DMS 273 (cell line): ENCODE measurements around the gene SYT1.

ENCODE experiments used
- DNase-seq: peaks from one replicate; lab custom pipeline; 2025; ENCODE audit not compliant: unreplicated experiment; lab: John Stamatoyannopoulos, UW

SYT1 gene

GRCh38 chr12:79380402-79380801 is 515.8 kb downstream of the SYT1 start:
- no peak for DNase-seq

DNA sequence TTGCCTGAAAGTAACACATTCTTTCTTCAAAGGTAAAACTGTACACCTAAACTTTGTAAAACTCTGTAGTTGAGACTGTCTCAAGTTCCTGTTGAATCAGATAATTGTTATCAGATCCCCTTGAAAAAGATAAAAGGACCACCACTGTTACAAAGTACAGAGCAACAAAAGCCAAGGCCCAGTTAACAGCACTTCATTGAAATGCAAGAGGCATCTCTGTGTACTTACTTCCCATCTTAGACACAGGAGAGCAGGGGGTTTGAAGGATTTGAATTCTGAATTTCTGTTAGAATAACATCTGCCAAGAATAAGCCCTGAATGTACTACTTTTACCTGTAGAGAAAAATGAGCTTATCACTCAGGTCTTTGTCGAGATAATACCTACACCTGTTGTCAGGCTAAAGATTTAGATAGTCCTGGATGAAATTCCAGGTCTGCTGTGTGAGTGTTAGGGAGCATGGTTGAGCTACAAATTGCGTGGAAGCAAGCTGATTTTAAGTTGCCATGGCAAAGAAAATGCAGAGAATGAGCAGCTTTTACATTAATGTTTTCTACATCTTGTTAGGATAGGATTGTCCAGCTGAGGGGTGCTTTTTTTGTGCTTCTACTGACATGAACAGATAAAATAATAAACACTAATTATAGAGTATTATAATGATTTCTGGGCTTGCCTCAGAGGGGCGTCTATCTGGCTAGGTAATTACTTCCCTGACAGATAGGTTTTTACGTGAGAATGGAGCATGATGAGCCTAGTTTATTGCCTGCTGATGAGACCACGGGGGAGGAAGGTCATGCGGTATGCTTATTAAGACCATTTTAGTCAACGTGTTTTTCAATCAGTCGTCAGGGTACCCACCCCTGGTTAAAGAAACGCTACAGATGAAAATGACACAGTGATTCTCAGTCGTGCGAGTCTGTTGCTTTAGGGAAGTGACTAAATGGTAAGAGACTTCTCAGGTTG is 517.0 kb downstream of the SYT1 start:
- DNase-seq, result no peak

GRCh38 chr12:79384551-79384950 is 520.0 kb downstream of the SYT1 start:
- no peak for DNase-seq

DNA sequence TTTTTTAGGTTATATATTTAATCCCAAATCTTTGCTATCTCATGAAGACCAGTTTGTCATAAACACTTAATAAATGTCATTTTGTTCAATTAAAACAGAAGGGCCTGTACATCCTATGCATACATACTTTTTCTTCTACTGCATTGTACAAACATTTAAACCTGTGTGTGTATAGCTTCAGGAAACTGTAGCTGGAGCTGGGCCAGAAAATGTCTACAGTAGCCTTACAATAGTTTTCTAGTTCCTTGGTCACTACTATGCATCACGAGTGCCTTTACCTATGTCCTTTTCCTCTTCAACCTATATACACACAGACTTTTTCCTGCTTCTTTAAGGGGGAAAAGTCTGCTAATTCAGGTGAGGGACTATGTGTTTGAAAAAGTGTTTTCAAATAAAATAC is 523.4 kb downstream of the SYT1 start:
- no peak for DNase-seq

DNA sequence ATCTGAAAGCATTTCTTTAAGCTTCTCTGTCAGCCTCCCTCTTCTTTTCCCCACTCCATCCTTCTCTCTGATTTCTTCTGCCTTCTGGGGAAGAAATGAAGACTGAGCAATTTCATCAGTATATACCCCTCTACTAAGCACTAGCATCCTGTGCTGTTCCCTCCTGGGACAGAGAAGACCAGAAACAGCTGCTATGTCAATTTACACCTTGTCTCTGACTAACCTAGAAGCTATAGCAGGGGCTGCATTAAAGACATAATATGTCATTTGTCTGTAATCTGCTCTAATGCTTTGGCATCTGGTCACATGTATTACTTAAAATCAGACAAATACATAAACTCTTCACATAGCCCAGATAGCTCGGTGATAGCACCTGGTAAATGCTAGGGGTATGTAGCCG is 529.3 kb downstream of the SYT1 start:
- DNase-seq, result no peak

DNA sequence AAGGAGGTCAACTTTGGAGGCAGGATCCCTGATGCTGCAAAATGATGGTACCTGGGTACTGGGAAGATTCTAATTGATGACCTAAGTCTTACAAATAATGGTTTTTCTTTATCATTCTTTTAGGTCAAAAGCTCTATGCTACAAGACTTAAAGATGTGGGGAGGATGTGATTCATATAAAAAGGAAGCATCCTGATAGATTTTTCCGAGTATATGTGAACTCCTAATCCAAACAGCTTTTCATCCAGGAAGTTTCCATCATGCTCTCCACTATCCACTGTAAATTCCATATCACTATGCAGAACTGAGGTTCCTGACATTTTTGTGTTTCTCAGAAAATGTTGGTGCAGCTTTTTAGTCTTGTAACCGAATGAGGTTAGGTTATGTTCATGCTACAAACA is 533.0 kb downstream of the SYT1 start:
- no peak for DNase-seq

DNA sequence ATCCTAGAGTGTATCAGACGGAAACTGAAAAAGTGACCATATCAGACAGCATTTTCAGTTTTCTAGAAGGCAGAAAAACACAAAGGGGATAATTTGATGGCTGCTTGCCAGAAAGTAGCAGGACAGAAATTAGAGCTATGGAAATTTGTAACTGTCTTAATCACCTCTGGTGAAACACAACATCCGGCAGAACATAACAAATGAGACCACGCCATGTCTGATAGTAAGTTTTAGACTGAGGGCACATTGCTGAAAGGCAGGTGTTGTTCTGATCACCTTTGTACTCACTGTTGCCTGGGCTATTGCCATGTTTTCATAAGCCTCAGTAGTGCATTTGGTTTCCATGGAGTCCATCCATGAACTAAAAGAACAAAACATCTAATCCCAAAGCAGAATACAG is 535.9 kb downstream of the SYT1 start:
- DNase-seq, result no peak

DNA sequence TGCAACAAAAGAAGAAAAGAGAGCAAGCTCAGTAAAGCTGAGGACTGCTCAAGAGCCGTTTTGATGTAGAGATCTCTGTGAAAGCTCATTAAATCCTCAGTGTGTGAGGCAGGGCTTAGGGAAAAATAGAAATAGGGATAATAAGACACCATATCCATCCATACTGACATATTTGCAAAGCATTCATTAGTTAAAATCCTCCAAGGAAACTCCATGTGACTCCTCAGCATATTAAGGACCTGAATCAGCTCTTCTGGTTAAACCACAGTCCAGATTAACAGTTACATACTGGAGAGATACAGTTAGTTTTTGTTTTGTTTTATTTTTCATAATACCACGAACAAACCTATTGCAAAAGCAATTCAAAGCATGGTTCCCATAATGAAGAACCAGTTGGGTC is 538.0 kb downstream of the SYT1 start:
- DNase-seq, result no peak

DNA sequence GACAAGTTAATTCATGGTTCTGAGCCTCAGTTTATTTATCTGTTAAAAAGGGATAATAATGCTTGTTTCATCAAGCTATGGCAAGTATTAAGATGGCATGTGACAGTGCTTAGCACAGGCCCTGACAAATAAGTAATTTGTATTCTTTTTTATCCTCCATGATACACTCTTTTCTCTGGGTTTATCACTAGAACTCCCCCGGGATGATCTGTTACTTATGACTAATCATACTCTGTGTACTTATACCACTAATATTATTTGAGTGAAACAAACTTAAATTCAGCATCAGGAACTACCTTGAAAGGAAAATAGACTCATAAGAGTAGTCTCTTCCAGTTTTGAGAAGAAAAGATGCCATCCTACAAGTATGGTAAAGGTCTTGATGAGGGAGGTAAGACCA is 542.4 kb downstream of the SYT1 start:
- no peak for DNase-seq

DNA sequence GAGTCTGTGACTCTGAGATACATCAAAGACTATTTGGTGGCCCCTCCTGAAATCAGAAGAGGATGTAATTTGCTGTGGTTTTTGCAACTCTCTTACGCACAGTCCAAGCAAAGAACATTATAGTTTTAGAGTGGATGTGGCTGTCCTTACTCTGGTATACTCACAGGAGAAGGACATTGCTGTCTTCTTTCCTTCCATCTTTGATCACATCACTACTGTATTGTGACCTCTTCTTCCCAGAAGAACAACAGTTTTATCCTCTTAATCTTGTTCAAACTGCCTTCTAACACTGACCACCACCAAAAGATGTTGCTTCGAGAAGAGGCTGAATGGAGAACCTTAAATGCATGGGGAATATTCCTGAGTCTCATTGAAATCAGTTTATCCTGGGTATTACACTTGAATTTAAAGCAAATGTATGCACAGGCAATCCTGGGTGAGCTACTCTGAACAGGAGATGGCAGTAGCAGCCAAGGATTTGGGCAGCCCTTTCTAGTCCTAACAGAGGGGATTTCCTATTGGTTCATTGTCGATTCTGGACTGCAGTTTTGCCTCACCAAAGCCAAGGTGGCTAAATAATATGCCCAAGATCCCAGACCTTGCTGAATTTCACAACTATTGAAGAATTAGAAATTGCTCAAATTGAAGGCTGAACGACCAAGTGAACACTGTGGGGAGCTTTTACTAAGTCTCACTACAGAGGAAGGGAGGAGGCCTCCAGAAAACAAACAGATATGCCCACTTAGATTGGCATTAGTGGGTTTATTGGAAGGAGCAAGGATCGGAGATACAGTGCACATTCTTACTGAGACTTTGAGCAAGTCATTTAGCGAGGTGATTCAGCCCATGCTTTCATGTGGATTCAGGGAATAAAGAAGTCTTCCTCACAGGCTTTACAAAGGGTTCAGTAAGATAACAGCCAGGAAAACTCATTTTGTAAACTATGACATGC is 543.4 kb downstream of the SYT1 start:
- peak; percentile 61 for DNase-seq

DNA sequence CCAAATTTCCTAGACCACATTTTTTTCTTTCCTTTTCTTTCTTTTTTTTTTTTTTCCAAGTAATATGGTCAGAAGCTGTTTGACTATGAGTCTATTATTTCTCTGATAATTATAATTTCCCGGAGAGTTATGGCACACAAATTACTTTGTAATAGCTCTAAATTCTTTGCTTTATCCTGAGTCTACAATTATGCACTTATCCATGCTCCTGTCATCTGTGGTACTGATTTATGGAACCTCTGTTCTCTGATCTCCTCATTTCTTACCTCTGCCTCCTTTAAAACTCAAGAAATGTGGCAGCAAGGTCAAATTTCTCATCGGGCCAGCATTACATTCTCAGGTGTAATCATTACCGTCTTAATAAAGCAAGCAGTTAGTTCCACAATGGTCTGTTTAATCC is 544.1 kb downstream of the SYT1 start:
- no peak for DNase-seq

GRCh38 chr12:79409562-79409961 is 545.0 kb downstream of the SYT1 start:
- DNase-seq, result no peak

GRCh38 chr12:79411791-79412190 is 547.2 kb downstream of the SYT1 start:
- no peak for DNase-seq

GRCh38 chr12:79413796-79414195 is 549.2 kb downstream of the SYT1 start:
- no peak for DNase-seq

- no peak for DNase-seq
Observed at GRCh38 chr12:79414252-79414651, 549.7 kb downstream of the SYT1 start.

DNA sequence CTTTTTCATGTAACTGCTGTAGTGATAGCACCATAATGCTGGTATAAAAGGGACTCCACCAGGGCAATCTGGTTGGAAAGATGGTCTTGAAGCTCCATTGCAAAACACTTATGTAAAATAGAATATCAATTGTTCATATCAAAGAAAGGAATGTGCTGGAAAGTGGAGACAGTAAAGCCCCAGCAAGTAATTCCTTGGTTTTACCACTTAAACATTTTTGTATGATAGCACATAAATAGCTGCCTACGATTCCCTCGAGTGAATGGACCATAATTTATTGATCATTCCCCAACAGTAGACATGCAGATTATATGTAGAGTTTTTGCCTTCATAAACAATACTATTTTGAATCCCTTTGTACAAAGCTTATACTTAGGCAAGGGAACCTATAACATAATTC is 550.7 kb downstream of the SYT1 start:
- no peak for DNase-seq

GRCh38 chr12:79415746-79416435 is 551.3 kb downstream of the SYT1 start:
- no peak for DNase-seq

- DNase-seq, result peak; percentile 38
Observed at GRCh38 chr12:79420146-79420618, 555.6 kb downstream of the SYT1 start.

- DNase-seq, result no peak
Observed at GRCh38 chr12:79421236-79421740, 556.7 kb downstream of the SYT1 start.

DNA sequence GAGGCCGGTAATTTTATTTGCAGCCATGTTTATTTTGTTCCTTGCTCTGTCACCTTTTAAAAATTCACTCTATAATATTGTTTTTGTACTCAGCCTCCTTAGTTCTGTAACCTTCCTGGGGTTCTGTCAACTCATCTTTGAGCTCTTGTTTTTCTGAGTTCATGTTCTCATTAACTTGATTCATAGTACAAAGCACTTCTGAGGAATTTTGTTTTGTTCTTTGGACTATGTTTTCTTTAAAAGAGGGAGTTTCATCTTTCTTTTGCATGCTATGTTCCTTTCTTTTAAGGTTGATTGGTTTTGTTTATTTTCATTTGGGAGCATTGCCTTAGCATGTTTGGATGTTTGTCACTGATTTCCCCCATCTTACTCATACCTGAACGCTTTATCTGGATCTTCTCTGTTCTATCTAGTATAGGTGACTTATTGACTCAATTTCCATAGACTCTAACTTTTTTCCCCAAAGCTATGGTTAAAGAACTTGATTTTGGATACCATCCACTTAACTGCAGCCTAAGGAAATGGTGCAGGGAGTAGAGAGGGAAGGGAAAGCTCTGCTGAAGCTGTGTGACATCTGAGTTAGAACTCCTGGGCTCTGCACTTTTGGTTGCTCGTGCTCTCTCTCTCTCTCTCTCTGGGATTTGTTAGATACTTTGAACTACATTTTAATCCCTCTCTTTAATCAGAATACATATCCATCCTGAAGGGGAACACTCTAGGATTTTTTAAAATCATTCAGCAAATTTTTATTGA is 557.7 kb downstream of the SYT1 start:
- no peak for DNase-seq
